GM20000 (cell line): Measurements from ENCODE around the gene MSANTD3.
"Not testable (repeated sequence)": the region's sequence is repeated elsewhere in the genome, so short reads cannot be mapped to it uniquely, and the experiment has no call there.

Experiments
- DNase-seq: peaks from one replicate; pipeline ENCODE4 v3.0.0; 2012; ENCODE audit warnings: low spot score
- TF ChIP-seq, protein P1 (sequence below): IDR thresholded peaks from 2 replicates; pipeline ENCODE4 v1.5.1; 2012; ENCODE audit warnings: mild to moderate bottlenecking, control low read depth; ENCODE audit errors: extremely low read depth, missing control alignments

MSANTD3 gene

DNA sequence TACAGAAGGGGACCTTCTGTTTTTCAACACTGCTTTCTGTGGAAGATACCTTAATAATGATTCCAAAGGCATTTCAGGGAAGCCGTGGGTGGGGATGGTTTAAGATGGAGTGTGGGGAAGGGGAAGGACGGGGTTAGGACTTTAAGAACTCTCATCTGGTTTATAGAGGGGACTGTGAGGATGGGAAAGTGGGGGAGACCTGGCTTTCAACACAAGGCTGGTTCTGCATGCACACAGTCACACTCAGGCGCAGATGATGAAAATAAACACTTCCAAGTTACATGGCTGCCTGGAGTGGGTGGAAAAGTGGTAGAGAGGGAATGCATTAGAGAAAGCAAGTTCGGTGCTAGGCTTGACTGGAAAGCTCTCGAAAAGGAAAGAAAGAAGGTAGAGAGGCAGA lies 4.9 kb downstream of the MSANTD3 start:
- TF ChIP-seq, protein P1, sequence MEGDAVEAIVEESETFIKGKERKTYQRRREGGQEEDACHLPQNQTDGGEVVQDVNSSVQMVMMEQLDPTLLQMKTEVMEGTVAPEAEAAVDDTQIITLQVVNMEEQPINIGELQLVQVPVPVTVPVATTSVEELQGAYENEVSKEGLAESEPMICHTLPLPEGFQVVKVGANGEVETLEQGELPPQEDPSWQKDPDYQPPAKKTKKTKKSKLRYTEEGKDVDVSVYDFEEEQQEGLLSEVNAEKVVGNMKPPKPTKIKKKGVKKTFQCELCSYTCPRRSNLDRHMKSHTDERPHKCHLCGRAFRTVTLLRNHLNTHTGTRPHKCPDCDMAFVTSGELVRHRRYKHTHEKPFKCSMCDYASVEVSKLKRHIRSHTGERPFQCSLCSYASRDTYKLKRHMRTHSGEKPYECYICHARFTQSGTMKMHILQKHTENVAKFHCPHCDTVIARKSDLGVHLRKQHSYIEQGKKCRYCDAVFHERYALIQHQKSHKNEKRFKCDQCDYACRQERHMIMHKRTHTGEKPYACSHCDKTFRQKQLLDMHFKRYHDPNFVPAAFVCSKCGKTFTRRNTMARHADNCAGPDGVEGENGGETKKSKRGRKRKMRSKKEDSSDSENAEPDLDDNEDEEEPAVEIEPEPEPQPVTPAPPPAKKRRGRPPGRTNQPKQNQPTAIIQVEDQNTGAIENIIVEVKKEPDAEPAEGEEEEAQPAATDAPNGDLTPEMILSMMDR = no peak
- DNase-seq = no peak

DNA sequence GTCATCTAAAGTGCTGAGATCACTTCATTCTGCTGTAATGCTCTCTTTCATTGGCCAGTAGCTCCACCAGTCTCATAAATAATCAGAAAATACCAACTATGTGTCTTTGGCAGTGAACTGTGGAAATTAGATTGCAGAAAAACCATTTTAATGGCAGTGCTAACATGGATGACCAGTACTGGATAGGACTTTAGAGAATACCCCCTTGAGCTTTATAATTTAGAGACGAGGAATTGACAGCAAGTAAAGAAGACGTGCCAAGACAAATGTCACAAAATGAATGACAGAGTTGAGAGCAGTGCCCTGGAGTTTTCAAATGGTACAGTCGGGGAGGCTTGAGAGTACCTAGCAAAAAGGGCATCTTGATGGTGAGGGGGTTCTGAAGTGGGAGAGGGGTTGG lies 5.8 kb downstream of the MSANTD3 start:
- DNase-seq = no peak
- TF ChIP-seq, protein P1 = no peak

DNA sequence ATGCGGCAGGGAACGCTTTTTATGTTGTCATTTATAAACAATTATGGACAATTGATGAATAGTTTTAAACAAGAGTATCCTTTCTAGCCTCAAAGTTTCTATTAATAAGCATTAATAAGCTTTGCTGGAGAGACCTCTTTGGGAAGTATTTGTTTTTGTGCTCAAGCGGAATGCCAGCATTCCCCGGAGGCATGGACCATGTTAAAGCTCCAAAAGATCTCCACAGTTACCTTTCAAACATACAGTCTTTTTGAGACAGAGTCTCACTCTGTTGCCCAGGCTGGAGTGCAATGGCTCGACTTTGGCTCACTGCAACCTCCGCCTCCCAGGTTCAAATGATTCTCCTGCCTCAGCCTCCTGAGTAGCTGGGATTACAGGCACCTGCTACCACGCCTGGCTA lies 9.6 kb downstream of the MSANTD3 start:
- DNase-seq = no peak
- TF ChIP-seq, protein P1 = no peak

DNA sequence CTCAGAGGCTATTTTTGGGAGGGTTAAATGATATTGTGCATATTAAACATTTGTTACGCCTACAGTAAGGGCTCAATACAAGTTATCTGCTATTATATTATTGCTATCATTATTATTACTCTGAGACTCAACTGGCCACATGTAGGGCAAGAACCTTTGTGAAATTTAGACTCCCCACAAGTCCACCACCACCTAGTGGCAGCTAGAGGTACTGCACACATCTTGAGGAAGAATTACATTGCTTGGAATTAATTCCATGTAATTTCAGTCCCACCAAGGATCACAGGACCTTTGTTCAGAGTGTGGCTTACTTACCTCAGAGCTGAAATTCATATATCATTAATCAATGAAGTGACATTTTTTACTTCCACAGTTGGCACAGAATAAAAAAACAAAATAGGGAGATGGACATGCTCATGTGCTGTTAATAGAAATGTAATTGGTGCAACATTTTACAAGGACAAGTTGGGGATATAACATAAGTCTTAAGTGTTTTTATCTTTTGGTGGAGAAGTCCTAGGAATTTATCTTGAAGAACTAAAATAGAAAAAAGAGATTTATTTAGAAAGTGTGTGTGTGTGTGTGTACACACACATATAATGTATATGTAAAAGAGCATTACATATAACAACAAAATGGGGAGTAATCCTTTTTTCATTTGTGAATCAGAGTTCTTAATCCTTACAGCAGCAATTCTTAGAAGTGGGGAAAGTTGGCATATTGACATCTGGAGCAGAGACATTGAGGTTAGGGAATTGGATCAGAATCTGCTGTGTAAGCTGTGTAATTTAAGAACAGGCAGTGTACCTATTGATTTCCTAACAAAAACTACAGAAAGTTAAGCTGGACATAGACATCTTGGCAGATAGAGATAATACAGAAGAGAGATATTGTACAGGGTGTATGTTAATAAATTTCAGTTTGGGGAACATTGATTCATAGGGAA lies 11.2 kb downstream of the MSANTD3 start:
- DNase-seq = peak; percentile 63
- TF ChIP-seq, protein P1 = peak; percentile 91

DNA sequence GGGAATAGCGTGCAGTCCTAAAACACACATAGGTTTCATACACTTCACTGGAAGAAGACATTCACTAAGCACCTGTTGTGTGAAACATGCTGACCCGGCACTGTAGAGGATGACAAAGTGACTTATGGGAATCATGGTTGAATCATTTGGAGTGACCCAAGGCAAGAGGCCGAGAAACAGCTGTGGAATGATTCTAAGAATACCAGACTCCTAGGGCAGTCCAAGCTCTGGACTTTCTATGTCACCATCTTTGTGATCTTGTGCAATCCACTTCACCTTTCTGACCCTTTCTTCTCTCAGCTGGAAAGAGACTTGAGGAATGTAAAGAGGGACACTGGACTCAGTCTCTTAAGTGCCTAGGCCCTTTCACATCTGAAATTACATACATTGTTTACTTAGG lies 13.1 kb downstream of the MSANTD3 start:
- TF ChIP-seq, protein P1 = no peak
- no peak for DNase-seq

DNA sequence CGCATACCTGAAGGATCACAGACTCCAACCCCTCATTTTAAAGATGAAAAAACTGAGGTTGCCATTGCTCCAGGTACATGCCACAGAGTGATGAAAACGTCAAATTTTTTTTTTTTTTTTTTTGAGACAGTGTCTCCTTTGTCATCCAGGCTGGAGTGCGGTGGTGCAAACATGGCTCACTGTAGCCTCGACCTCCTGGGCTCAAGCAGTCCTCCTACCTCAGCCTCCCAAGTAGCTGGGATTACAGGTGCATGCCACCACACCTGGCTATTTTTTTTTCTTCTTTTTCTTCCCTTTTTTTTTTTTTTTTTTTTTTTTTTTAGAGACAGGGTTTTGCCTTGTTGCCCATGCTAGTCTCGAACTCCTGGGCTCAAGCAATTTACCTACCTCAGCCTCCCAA lies 13.5 kb downstream of the MSANTD3 start:
- DNase-seq = not testable (repeated sequence)

DNA sequence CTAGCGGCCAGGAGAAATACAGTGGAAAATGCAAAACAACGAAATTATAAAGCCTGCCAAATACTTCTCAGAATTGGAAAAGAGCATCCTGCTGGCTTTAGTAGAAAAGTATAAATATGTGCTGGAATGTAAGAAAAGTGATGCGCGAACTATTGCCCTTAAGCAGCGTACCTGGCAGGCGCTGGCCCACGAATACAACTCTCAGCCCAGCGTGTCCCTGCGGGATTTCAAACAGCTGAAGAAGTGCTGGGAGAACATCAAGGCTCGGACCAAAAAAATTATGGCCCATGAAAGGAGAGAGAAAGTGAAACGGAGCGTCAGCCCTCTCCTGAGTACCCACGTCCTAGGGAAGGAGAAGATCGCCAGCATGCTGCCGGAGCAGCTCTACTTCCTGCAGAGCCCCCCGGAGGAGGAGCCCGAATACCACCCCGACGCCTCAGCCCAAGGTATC lies 15.0 kb downstream of the MSANTD3 start:
- TF ChIP-seq, protein P1 = no peak
- DNase-seq = no peak
